GM21367 (cell line): ENCODE data around the gene HTRA3.
"Not testable (repeated sequence)": the region's sequence is repeated elsewhere in the genome, so short reads cannot be mapped to it uniquely, and the experiment has no call there.

ENCODE experiments used
- ATAC-seq: cut with Tn5 transposase; IDR thresholded peaks from one replicate; pipeline ENCODE4 v1.9.1; 2021; ENCODE audit not compliant: unreplicated experiment

The HTRA3 gene

DNA sequence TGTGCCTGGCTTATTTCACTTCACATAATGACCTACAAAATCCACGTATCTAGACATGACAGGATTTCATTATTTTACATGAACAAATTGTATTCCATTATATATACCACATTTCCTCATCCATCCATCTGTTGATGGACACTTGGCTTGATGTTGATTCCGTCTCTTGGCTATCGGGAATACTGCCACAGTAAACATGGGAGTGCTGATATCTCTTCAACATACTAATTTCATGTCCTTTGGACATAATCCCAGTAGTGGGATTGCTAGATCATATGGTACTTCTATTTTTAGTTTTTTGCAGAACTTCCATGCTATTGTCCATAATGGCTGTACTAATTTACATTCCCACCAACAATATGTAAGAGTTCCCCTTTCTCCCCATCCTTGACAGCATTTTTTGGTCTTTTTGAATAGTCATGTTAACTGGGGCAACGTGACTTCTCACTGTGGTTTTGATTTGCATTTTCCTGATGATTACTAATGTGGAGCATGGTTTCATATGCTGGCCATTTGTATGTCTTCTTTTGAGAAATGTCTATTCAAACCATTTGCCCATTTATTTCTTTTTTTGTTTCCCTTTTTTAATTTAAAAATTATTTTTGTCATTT is 68.9 kb downstream of the HTRA3 start:
- no peak for ATAC-seq

- no peak for ATAC-seq
Measured at GRCh38 chr4:8340781-8341241, 71.3 kb downstream of the HTRA3 start.

DNA sequence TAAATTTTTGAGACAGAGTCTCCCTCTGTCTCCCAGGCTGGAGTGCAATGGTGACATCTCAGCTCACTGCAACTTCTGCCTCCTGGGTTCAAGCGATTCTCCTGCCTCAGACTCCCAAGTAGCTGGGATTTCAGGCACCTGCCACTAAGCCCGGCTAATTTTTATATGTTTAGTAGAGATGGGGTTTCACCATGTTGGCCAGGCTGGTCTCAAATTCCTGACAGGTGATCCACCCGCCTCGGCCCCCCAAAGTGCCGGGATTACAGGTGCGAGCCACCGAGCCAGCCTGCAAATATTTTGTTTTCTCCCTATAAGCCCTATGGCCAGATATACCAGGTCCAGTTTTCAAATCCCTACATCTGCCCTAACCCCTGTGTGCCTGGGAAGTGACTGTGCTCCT is 71.7 kb downstream of the HTRA3 start:
- not testable (repeated sequence) for ATAC-seq

GRCh38 chr4:8341691-8342090 is 72.1 kb downstream of the HTRA3 start:
- ATAC-seq, result no peak

GRCh38 chr4:8342651-8343261 is 73.2 kb downstream of the HTRA3 start:
- ATAC-seq, result no peak

DNA sequence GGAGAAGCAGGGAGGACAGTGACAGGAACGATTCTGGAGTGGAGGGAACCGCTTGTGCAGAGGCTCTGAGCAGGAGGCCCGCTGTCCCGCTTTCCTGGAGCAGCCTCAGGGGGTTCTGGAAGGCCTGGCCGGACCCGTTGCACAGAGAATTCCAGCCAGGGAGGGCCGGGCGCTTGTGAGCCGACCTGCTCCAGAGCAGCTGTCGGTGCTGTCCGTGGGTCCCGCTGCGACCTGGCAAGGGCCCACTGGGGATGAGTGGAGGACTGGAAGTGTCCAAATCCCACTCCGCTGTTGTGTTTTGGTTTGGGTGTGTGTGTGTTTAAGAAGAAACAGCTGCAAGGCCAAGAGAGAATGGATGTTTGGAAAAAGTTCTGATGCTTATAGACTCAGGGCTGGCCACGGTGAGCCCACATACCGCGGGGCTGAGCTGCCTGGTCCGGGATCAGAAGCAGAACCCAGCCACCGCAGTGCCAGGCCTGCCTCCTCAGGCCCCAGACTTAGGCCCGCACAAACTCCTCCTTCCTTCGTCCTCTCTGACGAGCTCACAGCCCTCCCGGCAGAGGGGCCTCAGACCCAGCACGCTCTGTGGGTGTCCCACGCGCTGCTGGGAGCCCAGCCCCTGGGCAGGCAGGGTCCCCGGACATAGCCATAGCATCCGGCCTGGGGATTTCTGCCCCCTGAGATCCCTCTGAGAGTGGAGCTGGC is 73.9 kb downstream of the HTRA3 start:
- ATAC-seq, result no peak

- no peak for ATAC-seq
Measured at GRCh38 chr4:8343967-8344331, 74.4 kb downstream of the HTRA3 start.

DNA sequence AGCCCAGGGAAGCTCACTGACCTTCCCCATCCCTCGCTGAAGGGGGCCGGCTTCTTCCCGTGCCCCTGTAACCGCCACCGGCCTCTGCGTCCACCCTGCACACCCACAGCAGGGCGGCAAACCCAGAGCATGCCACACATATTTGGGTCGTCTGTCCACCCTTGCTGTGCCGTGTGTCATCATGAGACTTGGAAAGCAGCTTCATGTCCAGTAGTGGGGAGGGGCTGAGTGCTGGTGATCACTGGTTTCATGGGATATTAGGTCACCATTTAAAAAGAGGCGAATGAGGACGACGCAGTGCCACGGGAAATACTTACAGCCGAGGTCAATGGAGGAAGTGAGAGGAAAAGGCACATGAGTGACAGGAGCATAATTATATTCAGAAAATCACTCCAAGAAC is 74.8 kb downstream of the HTRA3 start:
- ATAC-seq, result no peak

- no peak for ATAC-seq
Measured at GRCh38 chr4:8345053-8345945, 75.7 kb downstream of the HTRA3 start.

GRCh38 chr4:8345946-8346814 is 76.6 kb downstream of the HTRA3 start:
- no peak for ATAC-seq

DNA sequence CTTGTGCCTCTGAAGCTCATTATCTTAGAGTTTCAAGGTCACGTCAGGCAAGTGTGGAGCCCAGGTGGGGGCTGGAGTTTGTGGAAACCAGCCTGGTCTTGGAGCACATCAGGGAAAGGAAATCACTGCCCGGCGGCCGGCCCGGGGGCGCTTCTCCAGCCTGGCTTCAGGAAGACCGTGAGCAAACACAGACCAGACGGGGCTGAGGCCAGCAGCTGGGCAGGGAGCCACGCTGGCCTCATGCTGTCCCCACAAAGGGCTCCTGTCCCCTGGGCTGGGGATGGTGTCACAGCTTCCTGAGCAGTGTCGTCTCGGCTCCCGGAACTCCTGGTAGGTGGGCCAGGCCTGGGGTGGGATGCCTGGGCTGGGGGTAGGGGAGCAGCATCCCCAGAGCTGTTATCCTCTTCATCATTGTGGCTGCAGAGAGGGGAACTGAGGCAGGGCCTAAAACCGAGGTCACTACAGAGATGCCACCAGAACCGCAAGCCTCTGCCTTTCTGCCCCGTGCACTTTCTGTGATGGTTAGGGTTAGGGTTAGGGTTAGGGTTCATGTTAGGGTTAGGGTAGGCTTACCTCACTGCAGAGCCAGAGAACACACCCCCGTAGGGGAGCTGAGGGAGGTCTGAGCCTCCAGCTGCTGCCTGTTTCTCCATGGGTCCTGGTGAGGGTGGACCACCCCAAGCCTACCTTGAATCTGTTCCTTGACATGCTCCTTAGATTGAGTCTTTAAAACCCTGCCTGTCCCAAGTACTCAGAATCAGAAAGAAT is 77.5 kb downstream of the HTRA3 start:
- no peak for ATAC-seq

DNA sequence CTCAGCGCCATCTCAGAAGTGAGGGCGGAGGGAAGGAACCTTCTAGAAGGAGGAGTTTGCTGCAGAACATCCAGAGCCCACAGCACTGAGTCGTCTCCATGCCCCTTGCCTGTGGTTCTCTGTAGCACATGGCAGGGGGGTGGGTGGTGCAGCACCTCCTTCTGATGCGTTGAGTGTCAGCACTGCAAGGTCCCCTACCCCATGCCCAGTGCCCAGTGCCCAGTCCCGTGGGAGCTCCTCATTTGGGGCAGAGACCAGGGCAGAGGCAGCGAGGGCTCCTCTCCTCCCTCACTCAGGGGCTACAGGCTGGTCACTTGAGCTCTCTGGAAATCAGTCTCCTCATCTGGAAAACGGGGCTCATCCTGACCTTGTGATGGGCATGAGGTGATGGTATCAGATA is 78.1 kb downstream of the HTRA3 start:
- ATAC-seq, result no peak

DNA sequence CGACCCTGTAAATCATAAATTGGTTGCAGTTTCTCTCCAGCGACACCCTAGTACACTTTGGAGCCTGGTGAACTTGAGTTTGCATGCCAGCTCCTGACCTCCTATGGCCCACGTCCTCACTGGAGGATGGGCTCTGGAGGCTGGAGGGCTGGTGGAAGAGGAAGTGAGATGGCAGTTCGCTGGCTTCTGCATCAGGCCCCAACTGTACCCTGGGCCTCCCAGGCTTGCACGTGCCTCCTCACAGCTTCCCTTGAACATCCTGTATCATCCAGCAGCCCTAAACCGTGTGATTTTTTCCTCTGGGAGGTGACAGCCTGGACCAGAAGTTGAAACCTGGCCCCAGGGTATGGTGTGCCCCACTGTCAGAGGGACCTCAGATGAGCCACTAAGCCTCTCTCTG is 78.5 kb downstream of the HTRA3 start:
- no peak for ATAC-seq

DNA sequence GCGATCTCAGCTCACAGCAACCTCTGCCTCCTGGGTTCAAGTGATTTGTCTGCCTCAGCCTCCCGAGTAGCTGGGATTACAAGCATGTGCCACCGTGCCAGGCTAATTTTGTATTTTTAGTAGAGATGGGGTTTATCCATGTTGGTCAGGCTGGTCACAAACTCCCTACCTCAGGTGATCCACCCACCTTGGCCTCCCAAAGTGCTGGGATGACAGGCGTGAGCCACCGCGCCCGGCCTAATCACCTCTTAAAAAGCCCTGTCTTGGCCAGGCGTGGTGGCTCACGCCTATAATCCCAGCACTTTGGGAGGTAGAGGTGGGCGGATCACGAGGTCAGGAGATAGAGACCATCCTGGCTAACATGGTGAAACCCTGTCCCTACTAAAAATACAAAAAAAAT is 79.7 kb downstream of the HTRA3 start:
- ATAC-seq, result not testable (repeated sequence)

- ATAC-seq, result no peak
Measured at GRCh38 chr4:8349664-8350236, 80.2 kb downstream of the HTRA3 start.

- no peak for ATAC-seq
Measured at GRCh38 chr4:8350352-8350751, 80.8 kb downstream of the HTRA3 start.

DNA sequence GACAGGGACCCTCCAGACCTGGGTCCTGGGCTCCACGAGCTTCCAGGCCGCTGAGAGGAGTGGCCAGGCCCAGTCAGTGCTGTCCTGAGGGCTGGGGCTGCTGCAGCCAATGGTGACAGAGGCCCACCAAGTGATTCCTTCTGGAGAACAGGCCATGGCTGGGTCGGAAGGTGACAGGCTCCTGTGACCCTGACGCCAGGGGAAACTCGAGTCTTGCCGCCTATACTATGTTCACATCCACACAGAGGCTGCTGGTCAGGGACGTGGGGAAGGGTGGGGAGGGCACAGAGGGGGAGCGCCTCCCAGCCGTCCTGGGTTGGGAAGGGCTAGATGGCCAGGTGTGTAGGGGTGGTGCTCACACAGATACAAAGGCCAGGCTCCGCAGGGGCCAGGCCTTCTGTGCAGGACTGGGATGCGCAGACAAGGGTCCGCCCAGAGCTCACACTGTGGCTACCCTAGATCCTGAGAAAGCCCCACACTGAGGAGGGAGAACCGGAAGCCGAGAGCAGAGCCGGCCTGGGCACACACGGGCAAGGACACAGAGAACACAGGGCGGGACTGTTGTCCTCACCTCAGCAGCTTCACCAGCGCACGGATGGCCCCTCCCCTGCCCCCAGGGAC is 81.4 kb downstream of the HTRA3 start:
- ATAC-seq, result no peak

DNA sequence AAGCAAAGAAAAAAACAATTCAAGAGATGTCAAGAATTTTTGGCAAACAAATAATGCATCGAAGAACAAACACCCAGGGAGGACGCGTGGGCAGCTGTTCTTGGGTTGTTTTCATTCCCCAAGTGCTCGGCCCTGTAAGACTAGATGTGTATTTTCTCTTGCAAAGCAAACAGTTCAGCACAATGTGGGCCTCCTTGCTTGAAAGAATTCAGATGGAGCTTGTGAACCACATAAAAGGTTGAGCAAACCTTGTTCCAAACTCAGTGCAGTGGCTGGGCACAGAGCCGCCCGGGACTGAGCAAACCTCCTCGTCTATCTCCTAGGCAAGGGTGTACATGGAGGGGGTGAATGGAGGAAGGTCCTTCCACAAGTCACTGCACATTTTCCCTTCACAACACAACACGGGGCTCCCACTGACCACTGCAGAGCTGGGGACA is 82.4 kb downstream of the HTRA3 start:
- ATAC-seq, result no peak
